ENCODE data around the gene PCDHGA1.

Gene PCDHGA1

DNA sequence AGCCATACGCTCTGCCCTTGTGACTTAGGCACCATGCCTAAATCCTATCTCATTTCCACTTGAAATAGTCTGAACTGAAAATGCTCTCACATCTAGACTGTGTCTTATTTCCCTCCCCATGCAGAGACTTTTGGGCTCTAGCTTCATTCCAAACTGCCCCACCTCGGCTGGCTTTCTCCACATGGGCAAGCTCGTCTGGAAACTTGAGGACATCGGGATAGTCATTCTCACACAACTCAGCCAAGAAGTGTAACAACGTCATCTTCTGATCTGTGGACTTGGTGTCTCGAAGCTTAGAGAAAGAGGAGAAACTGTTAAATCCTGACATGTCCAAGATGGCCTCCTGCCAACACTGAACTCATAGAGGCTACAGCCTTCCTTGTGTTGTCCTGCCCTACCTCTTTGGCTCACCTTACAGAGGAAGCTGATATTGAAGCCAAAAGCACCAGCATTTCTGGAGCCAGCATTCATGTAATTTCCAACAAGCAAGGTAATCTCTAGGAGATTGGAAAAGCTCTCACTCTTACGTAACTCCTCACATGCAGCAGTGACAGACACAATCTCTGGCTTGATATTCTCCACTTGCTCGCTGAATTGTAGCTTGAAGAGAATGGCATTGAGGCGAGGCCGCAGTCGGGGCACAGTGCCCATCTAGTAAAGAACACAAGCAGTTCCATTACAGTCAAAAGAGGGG is 198.1 kb downstream of the PCDHGA1 start:
- Mint-ChIP-seq H3K36me3 (ENCODE audit: low read depth) (peaks cover 44% of the 10 kb centered on the region), H3K4me3 (no peak overlapping the region), H3K4me1 (ENCODE audit: low read depth) (no peaks in the 10 kb centered on the region), H3K9me3 (no peaks in the 10 kb centered on the region), H3K27ac (no peak overlapping the region), H3K27me3 (ENCODE audit: low read depth) (no peaks in the 10 kb centered on the region)
- DNase-seq (ENCODE audit: low spot score), result no peak

DNA sequence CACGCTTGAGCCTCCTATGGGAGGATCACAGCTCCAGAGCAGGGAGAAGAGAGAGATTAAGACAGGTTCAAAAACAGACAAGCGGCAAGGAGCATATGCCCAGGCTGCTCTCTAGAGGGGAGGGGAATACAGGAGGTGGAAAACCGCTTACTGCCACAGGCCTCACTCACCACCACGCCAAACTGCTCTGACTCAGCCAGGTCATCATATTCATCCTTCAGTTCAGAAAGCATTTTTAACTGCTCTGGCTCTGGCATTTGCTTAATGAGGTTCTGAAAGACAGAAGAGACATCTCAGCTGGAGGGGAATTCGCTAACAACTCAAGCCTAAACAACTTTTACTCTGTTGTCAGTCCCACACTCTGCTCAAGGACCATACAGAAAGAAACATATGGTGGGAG is 198.7 kb downstream of the PCDHGA1 start:
- H3K36me3 Mint-ChIP-seq (ENCODE audit: low read depth), result peaks cover 43% of the 10 kb centered on the region
- no peaks in the 10 kb centered on the region for H3K4me1 Mint-ChIP-seq (ENCODE audit: low read depth)
- no peak for DNase-seq (ENCODE audit: low spot score)
- no peaks in the 10 kb centered on the region for H3K27me3 Mint-ChIP-seq (ENCODE audit: low read depth)
- H3K27ac Mint-ChIP-seq, result no peak overlapping the region
- H3K4me3 Mint-ChIP-seq, result no peak overlapping the region
- H3K9me3 Mint-ChIP-seq, result no peaks in the 10 kb centered on the region

DNA sequence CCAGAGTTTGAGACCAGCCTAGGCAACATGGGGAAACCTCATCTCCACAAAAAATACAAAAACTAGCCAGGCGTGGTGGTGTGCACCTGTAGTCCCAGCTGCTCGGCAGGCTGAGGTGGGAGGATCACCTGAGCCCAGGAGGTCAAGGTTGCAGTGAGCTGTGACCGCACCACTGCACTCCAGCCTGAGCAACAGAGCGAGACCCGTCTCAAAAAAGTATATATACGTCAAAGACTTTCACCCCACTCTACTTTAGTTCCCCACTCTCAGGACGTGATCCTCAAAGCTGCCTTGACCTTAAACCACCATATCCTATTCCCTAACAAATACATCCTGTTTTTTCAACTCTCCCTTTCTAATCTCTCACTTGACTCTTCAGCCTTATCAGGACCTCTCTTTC is 199.6 kb downstream of the PCDHGA1 start:
- Mint-ChIP-seq H3K36me3 (ENCODE audit: low read depth) (peaks cover 43% of the 10 kb centered on the region), H3K27ac (no peak overlapping the region), H3K4me1 (ENCODE audit: low read depth) (no peaks in the 10 kb centered on the region), H3K9me3 (no peaks in the 10 kb centered on the region), H3K4me3 (no peak overlapping the region), H3K27me3 (ENCODE audit: low read depth) (no peaks in the 10 kb centered on the region)
- no peak for DNase-seq (ENCODE audit: low spot score)

DNA sequence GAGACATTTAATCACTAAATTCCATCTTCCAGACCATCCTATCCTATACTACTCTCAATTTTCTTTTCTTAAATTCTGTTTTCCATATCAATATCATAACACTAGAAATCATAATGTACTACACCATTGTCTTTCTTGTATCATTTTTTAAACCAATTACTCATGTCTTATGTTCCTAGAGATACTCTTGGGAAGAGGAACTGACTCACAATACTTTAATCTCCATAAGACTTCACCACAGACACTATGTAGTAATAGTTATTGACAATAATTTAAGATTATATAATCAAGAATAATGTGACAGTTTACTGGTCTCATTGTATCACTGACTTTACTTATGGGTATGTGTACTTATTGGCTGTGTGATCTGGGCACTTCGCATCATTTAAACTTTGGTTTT is 202.4 kb downstream of the PCDHGA1 start:
- Mint-ChIP-seq H3K36me3 (ENCODE audit: low read depth) (peaks cover 39% of the 10 kb centered on the region), H3K27ac (no peak overlapping the region), H3K27me3 (ENCODE audit: low read depth) (no peaks in the 10 kb centered on the region), H3K9me3 (no peaks in the 10 kb centered on the region), H3K4me1 (ENCODE audit: low read depth) (no peaks in the 10 kb centered on the region), H3K4me3 (no peak overlapping the region)
- no peak for DNase-seq (ENCODE audit: low spot score)

DNA sequence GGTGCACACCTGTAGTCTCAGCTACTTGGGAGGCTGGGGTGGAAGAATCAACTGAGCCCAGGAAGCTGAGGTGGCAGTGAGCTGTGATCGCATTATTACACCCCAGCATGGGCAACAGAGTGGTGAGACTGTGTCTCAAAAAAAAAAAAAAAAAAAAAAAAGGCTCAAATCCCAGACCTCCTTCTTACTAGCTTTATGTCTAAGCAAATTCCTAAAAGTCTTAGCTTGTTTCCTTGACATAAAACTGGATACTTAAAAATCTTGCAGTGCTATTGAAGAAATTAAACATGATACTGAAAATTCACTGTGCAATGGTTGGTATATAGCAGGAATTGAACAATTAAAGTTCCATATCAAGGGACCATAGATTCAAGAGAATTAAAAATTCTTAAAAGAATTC is 203.6 kb downstream of the PCDHGA1 start:
- Mint-ChIP-seq H3K4me1 (ENCODE audit: low read depth) (no peaks in the 10 kb centered on the region), H3K36me3 (ENCODE audit: low read depth) (peaks cover 28% of the 10 kb centered on the region), H3K27me3 (ENCODE audit: low read depth) (no peaks in the 10 kb centered on the region), H3K9me3 (no peaks in the 10 kb centered on the region), H3K4me3 (no peak overlapping the region), H3K27ac (no peak overlapping the region)
- no peak for DNase-seq (ENCODE audit: low spot score)

DNA sequence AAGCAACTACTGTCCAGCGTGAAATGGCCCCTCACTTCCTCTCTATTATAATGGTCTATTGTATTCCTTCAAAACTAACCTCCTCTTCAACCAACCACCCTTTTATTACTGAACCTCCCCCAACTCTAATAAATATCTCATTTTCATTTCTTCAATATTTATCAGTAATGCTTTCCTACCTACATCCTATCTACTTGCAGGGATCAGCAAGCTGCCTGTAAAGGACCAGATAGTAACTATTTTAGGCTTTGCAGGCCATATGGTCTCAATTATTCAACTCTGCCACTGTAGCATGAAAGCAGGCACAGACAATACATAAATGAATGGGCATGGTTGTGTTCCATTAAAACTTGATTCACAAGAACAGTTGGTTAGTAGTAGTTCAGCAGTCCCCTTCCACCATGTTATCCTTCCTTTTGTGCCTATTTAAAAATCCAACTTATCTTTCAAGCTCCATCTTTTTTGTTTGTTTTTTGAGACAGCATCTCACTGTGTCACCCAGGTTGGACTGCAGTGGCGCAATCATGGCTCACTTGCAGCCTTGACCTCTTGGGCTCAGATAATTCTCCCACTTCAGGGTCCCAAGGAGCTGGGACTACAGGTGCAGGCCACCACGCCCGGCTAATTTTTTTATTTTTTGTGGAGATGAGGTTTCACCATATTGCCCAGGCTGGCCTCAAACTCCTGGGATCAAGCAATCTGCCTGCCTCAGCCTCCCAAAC is 204.3 kb downstream of the PCDHGA1 start:
- DNase-seq (ENCODE audit: low spot score), result no peak
- Mint-ChIP-seq H3K4me1 (ENCODE audit: low read depth) (no peaks in the 10 kb centered on the region), H3K9me3 (no peaks in the 10 kb centered on the region), H3K27me3 (ENCODE audit: low read depth) (no peaks in the 10 kb centered on the region), H3K27ac (no peak overlapping the region), H3K36me3 (ENCODE audit: low read depth) (peaks cover 27% of the 10 kb centered on the region), H3K4me3 (no peak overlapping the region)

DNA sequence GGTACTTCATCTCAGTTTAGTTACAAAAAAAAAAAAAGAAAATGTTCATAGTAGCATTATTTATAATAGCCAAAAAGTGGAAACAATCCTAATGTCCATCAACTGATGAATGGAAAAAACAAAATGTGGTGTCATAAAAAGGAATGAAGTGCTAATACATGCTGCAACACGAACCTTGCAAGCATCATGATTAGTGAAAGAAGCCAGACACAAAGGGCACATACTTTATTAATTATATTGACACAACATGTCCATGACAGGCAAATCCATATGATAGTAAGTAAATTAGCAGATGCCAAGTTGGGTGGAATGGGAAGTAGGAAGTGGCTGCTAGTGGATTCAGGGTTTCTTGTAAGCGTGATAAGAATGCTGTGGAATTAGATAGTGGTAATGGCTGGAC is 212.7 kb downstream of the PCDHGA1 start:
- no peaks in the 10 kb centered on the region for H3K27me3 Mint-ChIP-seq (ENCODE audit: low read depth)
- no peaks in the 10 kb centered on the region for H3K4me1 Mint-ChIP-seq (ENCODE audit: low read depth)
- peaks cover 12% of the 10 kb centered on the region for H3K9me3 Mint-ChIP-seq
- DNase-seq (ENCODE audit: low spot score), result no peak
- H3K4me3 Mint-ChIP-seq, result no peak overlapping the region
- no peak overlapping the region for H3K27ac Mint-ChIP-seq
- peaks cover 61% of the 10 kb centered on the region for H3K36me3 Mint-ChIP-seq (ENCODE audit: low read depth)

DNA sequence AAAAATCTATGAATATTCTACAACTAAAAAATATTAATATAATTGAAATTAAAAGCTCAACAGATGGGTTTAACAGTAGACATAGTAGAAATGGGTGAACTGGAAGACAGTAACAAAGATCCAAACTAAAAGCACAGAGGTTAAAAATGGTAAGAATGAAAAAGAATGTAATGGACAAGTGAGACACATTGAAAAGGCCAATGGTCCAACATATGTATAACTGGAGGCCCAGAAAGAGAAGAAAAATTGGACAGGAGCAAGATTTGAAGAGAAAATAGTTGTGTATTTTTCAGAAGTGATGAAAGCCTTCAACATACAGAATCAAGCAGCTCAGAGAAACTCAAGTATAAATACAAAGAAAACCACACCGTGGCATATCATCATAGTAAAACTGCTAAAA is 217.2 kb downstream of the PCDHGA1 start:
- no peak for DNase-seq (ENCODE audit: low spot score)
- no peak overlapping the region for H3K4me3 Mint-ChIP-seq
- H3K27me3 Mint-ChIP-seq (ENCODE audit: low read depth), result no peaks in the 10 kb centered on the region
- H3K4me1 Mint-ChIP-seq (ENCODE audit: low read depth), result no peaks in the 10 kb centered on the region
- no peak overlapping the region for H3K27ac Mint-ChIP-seq
- peaks cover 83% of the 10 kb centered on the region for H3K36me3 Mint-ChIP-seq (ENCODE audit: low read depth)
- peaks cover 28% of the 10 kb centered on the region for H3K9me3 Mint-ChIP-seq

DNA sequence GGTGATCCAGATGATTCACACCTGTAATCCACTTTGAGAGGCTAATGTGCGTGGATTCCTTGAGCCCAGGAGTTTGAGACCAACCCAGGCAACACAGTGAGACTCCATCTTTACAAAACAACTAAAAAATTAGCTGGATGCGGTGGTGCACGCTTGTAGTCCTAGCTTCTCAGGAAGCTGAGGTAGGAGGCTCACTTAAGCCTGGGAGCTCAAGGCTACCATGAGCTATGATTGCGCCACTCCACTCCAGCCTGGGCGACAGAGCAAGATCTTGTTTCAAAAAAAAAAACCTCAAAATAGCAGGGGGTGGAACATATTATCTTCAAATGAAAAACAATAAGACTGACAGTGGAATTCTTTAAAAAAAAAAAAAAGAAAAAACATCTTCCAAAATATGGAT is 217.6 kb downstream of the PCDHGA1 start:
- Mint-ChIP-seq H3K36me3 (ENCODE audit: low read depth) (peaks cover 84% of the 10 kb centered on the region), H3K4me3 (no peak overlapping the region), H3K27ac (no peak overlapping the region), H3K4me1 (ENCODE audit: low read depth) (no peaks in the 10 kb centered on the region), H3K9me3 (peaks cover 28% of the 10 kb centered on the region), H3K27me3 (ENCODE audit: low read depth) (no peaks in the 10 kb centered on the region)
- no peak for DNase-seq (ENCODE audit: low spot score)

DNA sequence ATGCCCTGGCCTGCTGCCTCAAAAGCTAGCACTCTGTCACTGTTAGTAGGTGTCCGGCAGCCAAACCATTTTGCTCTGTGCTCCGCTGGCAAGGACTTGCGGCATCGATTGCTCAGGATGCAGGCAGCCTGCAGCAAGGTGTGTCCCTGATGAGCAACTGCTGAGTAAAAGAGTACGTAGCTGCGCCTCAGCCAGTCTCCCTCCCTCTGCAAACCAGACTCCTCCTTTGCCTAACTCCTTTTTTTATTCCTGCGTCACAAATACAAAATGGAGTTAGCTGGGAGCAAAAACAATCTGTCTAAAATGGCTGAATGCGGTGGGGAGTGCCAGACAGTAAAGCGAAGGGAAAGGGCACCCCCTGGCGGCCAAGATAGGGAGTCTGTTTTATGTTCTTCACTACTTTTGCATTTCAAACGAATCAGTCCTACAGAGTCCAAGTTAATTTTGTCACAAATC is 227.4 kb downstream of the PCDHGA1 start:
- DNase-seq (ENCODE audit: low spot score), result peak; percentile 62
- Mint-ChIP-seq H3K27ac (peak overlapping the region; percentile 10), H3K9me3 (no peaks in the 10 kb centered on the region), H3K4me3 (no peak overlapping the region), H3K27me3 (ENCODE audit: low read depth) (no peaks in the 10 kb centered on the region), H3K36me3 (ENCODE audit: low read depth) (peaks cover 61% of the 10 kb centered on the region), H3K4me1 (ENCODE audit: low read depth) (peaks cover 23% of the 10 kb centered on the region)

DNA sequence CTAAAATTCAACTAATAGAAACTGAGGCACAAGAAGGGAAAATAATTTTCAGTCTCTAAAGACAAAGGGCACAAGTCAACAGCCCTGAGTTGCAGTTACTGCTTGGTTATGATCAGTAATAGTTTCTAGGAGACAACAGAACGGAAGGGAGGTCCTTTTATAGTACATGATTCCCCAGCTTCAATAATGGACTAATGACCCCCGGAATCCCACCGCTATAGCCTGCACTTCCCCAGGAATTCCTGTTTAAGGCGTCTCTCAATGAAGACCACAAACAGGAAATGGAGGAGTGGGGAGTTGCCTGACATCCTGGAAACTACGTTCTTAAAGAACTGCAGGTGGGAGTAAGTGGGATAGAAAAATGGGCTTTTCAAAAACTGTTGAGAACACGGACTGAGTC is 227.8 kb downstream of the PCDHGA1 start:
- Mint-ChIP-seq H3K27me3 (ENCODE audit: low read depth) (no peaks in the 10 kb centered on the region), H3K4me1 (ENCODE audit: low read depth) (peaks cover 23% of the 10 kb centered on the region), H3K9me3 (no peaks in the 10 kb centered on the region), H3K36me3 (ENCODE audit: low read depth) (peaks cover 64% of the 10 kb centered on the region), H3K27ac (peak overlapping the region; percentile 10), H3K4me3 (no peak overlapping the region)
- DNase-seq (ENCODE audit: low spot score), result no peak

DNA sequence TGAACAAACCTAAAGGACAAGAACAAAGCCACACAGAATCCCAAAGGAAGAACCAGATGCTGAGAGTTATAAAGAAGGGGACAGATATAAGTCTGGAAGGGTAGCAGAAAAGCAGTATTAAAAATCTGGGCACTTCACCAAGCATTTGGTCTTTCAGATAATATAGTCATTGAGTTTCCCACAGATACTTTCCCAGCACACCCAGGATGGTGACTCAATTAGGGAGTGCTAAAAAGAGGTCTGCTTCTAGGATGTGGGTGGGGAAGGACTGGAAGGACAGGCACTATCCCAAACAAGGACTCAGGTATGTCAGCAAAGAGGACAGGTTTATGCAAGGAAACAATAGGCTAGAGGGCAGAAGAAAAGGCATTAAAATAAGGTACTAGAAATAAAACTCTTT is 229.1 kb downstream of the PCDHGA1 start:
- Mint-ChIP-seq H3K27ac (no peak overlapping the region), H3K36me3 (ENCODE audit: low read depth) (peaks cover 72% of the 10 kb centered on the region), H3K27me3 (ENCODE audit: low read depth) (no peaks in the 10 kb centered on the region), H3K9me3 (no peaks in the 10 kb centered on the region), H3K4me3 (no peak overlapping the region), H3K4me1 (ENCODE audit: low read depth) (peaks cover 26% of the 10 kb centered on the region)
- no peak for DNase-seq (ENCODE audit: low spot score)

DNA sequence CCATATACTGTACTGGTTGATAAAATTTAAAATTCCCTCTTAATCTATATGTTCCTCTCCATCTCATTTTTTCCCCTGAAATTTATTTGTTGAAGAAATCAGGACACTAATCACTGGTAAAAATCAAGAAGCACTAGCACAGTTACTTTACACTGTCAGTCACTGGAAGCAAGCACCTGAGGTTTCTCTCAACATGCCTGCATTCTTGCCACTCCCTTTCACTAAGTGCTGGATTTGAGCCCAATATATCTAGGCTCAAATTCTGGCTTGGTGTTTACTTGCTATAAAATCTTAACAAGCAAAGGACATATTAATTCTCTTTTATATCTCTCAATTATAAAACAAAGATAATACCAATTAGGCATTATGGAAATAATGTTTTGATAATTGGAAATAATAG is 229.8 kb downstream of the PCDHGA1 start:
- H3K4me3 Mint-ChIP-seq, result no peak overlapping the region
- H3K27me3 Mint-ChIP-seq (ENCODE audit: low read depth), result no peaks in the 10 kb centered on the region
- H3K27ac Mint-ChIP-seq, result no peak overlapping the region
- peaks cover 69% of the 10 kb centered on the region for H3K36me3 Mint-ChIP-seq (ENCODE audit: low read depth)
- H3K4me1 Mint-ChIP-seq (ENCODE audit: low read depth), result peaks cover 29% of the 10 kb centered on the region
- DNase-seq (ENCODE audit: low spot score), result no peak
- no peaks in the 10 kb centered on the region for H3K9me3 Mint-ChIP-seq

DNA sequence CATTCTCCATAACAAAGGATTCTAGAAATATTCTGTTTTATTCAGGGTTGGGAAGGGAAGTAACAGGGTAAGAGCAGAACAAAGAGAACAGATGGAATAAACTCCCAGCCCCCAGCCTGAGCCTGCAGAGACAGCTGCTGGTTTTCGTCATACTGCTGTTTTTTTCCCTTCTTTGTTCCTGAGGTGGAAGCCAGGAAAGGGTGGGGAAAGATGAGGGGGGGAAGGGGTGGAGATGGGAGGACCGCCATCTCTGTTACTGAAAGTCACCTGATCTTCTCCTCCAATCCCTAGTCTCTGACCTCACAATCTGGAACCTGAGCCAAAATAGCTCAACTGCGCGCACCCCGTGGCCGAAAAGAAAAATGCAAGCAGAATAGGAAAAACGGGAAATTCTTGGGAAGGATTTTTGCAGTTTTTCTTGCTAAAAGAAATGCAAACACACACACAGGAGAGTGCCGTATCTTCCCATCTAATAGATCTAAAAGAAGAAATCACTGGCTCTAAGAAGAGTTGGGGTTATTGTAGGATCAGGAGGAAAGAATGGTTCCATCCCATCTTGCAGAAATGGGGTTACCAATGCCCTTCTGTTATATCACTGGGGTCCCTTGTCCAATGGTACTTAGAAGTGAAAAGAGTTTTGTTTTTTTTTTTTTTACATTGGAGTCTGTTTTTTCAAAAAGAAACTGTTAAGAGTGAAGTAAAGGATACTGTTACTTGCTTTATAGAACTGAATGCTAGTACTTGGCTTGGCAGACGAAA is 230.6 kb downstream of the PCDHGA1 start:
- no peak overlapping the region for H3K4me3 Mint-ChIP-seq
- no peak for DNase-seq (ENCODE audit: low spot score)
- H3K4me1 Mint-ChIP-seq (ENCODE audit: low read depth), result peaks cover 33% of the 10 kb centered on the region
- no peaks in the 10 kb centered on the region for H3K27me3 Mint-ChIP-seq (ENCODE audit: low read depth)
- no peaks in the 10 kb centered on the region for H3K9me3 Mint-ChIP-seq
- no peak overlapping the region for H3K27ac Mint-ChIP-seq
- peaks cover 72% of the 10 kb centered on the region for H3K36me3 Mint-ChIP-seq (ENCODE audit: low read depth)
